Breast epithelium (tissue), 4 donors: ENCODE results near the gene SLC39A11. TPM values are rescaled to one million over a fixed set of nuclear protein-coding genes. Genes with fewer than 3 reads are reported as not detected.

Source experiments
- DNase-seq, 2 donors: peaks; one replicate each; pipeline ENCODE4 v3.0.0-alpha.2; 2019; ENCODE audit warnings: low spot score in 2 of 2
- H3K27ac ChIP-seq, 2 donors: fragments of 200-600 bp; sonication (generic) in 1 of 2; one replicate each; pipeline ENCODE4 v1.5.1; 2016 to 2019; ENCODE audit warnings: mild to moderate bottlenecking in 1 of 2
- H3K27me3 ChIP-seq, 2 donors: fragments of 200-600 bp; sonication (generic) in 1 of 2; one replicate each; pipeline versions ENCODE4 v1.5.1 to v1.6.0; 2017 to 2019; ENCODE audit warnings: control low read depth in 1 of 2, mild to moderate bottlenecking in 1 of 2
- H3K36me3 ChIP-seq: fragments of 200-600 bp; one replicate; pipeline ENCODE4 v1.5.1; 2019
- H3K4me1 ChIP-seq, 2 donors: fragments of 200-600 bp; sonication (generic); one replicate each; pipeline ENCODE4 v1.5.1; 2016 to 2019; ENCODE audit warnings: control low read depth in 1 of 2
- H3K4me3 ChIP-seq, 3 donors: fragments of 200-600 bp; sonication (generic); 1 replicate in 2 of 3; 2 replicates in 1 of 3; pipeline ENCODE4 v1.5.1; 2016 to 2019; ENCODE audit warnings: mild to moderate bottlenecking in 3 of 3, moderate library complexity in 2 of 3
- H3K9me3 ChIP-seq, 2 donors: fragments of 200-600 bp; sonication (generic) in 1 of 2; one replicate each; pipeline ENCODE4 v1.5.1; 2016 to 2019; ENCODE audit warnings: control low read depth in 1 of 2
- POLR2A ChIP-seq: fragments of 450-650 bp; IDR thresholded peaks from one replicate; pipeline ENCODE4 v1.6.1; 2016; ENCODE audit warnings: antibody characterized with exemption, mild to moderate bottlenecking, moderate library complexity
- POLR2AphosphoS5 ChIP-seq, 3 donors: sonication (generic); formaldehyde crosslinking; IDR thresholded peaks; one replicate each; pipeline ENCODE4 v1.6.1; 2017; ENCODE audit warnings: antibody characterized with exemption in 3 of 3
- intact Hi-C: fragments of 100-400 bp; cut with DNase I; formaldehyde crosslinking; loops from one replicate; pipeline ENCODE4 v1.15.1; 2023; ENCODE audit warnings: low total_unique reads
- total RNA-seq, 3 donors: library from RNA; depleted of rRNA; stranded (reverse); fragments of >200 nt; gene quantifications; one replicate each; pipeline ENCODE4 v1.1.0, GENCODE V29; 2016
- TF ChIP-seq, protein P1 (sequence below), 3 donors: fragments of 450-650 bp; IDR thresholded peaks; one replicate each; pipeline ENCODE4 v1.5.1; 2016 to 2017; ENCODE audit warnings: antibody characterized with exemption in 3 of 3, mild to moderate bottlenecking in 3 of 3, moderate library complexity in 3 of 3

The SLC39A11 gene
- total RNA-seq, 3 donors from 2014 or later: 31.8 to 54.6 (median 47.0) TPM

DNA sequence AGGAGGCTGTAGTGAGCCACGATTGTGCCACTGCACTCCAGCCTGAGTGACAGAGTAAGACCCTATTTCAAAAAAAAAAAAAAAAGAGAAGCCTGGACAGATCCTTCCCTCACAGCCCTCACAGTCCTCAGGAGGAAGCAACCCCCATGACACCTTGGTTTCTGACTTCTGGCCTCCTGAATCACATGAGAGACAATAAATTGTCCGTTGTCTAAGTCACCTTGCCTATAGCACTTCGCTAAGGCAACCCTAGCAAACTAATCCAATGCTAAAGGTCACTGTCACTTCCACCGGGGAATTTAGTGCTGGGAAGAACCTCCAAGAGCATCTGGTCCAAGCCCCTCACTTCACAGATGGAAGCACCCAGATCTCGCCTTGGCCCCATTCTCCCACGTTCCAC, 18.9 kb upstream of the SLC39A11 start:
- Histone ChIP-seq H3K9me3 (no peaks in the 10 kb centered on the region), H3K4me1 (no peaks in the 10 kb centered on the region), H3K27me3 (no peaks in the 10 kb centered on the region), H3K4me3 (no peak overlapping the region), H3K36me3 (no peaks in the 10 kb centered on the region), H3K27ac (no peak overlapping the region)
- intact Hi-C loops: no loop called here
- TF ChIP-seq, protein P1, sequence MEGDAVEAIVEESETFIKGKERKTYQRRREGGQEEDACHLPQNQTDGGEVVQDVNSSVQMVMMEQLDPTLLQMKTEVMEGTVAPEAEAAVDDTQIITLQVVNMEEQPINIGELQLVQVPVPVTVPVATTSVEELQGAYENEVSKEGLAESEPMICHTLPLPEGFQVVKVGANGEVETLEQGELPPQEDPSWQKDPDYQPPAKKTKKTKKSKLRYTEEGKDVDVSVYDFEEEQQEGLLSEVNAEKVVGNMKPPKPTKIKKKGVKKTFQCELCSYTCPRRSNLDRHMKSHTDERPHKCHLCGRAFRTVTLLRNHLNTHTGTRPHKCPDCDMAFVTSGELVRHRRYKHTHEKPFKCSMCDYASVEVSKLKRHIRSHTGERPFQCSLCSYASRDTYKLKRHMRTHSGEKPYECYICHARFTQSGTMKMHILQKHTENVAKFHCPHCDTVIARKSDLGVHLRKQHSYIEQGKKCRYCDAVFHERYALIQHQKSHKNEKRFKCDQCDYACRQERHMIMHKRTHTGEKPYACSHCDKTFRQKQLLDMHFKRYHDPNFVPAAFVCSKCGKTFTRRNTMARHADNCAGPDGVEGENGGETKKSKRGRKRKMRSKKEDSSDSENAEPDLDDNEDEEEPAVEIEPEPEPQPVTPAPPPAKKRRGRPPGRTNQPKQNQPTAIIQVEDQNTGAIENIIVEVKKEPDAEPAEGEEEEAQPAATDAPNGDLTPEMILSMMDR (IDR thresholded peaks at IDR 0.05): no peak
- no peak for TF ChIP-seq POLR2A
- DNase-seq: no peak

GRCh38 chr17:73107191-73107590, 14.7 kb upstream of the SLC39A11 start:
- Histone ChIP-seq H3K27ac (no peak overlapping the region), H3K9me3 (peaks cover 0 to 5% of the 10 kb centered on the region in 2 donors), H3K36me3 (no peaks in the 10 kb centered on the region), H3K4me3 (no peak overlapping the region), H3K27me3 (no peaks in the 10 kb centered on the region), H3K4me1 (no peaks in the 10 kb centered on the region)
- no peak for DNase-seq
- TF ChIP-seq POLR2AphosphoS5 (IDR thresholded peaks at IDR 0.05) (no peak), POLR2A (no peak)
- TF ChIP-seq, protein P1 (IDR thresholded peaks at IDR 0.05): no peak
- intact Hi-C loops: no loop called here

- Histone ChIP-seq H3K9me3 (peaks cover 0 to 5% of the 10 kb centered on the region in 2 donors), H3K27me3 (no peaks in the 10 kb centered on the region), H3K27ac (no peak overlapping the region), H3K36me3 (no peaks in the 10 kb centered on the region), H3K4me3 (no peak overlapping the region), H3K4me1 (no peaks in the 10 kb centered on the region)
- no peak for DNase-seq
- TF ChIP-seq, protein P1 (IDR thresholded peaks at IDR 0.05): no peak
- no peak for TF ChIP-seq POLR2A
- TF ChIP-seq POLR2AphosphoS5 (IDR thresholded peaks at IDR 0.05): no peak
- intact Hi-C loops: no loop called here
Observed at GRCh38 chr17:73105431-73105830, 12.9 kb upstream of the SLC39A11 start.

GRCh38 chr17:73104450-73104849, 12.0 kb upstream of the SLC39A11 start:
- intact Hi-C loops: no loop called here
- Histone ChIP-seq H3K4me3 (no peak overlapping the region), H3K27ac (no peak overlapping the region), H3K27me3 (no peaks in the 10 kb centered on the region), H3K4me1 (no peaks in the 10 kb centered on the region), H3K36me3 (no peaks in the 10 kb centered on the region), H3K9me3 (peaks cover 0 to 5% of the 10 kb centered on the region in 2 donors)
- DNase-seq: no peak
- TF ChIP-seq POLR2AphosphoS5 (IDR thresholded peaks at IDR 0.05) (no peak), POLR2A (no peak)
- TF ChIP-seq, protein P1 (IDR thresholded peaks at IDR 0.05): no peak

- H3K36me3 ChIP-seq: no peaks in the 10 kb centered on the region
- no peak for DNase-seq
- peaks cover 0 to 5% of the 10 kb centered on the region in 2 donors for H3K9me3 ChIP-seq
- intact Hi-C loops: no loop called here
- no peak for TF ChIP-seq POLR2A
- TF ChIP-seq, protein P1 (IDR thresholded peaks at IDR 0.05): no peak
- TF ChIP-seq POLR2AphosphoS5 (IDR thresholded peaks at IDR 0.05): no peak
- no peaks in the 10 kb centered on the region for H3K4me1 ChIP-seq
- no peak overlapping the region for H3K27ac ChIP-seq
- H3K4me3 ChIP-seq: no peak overlapping the region
- H3K27me3 ChIP-seq: no peaks in the 10 kb centered on the region
Observed at GRCh38 chr17:73103641-73104335, 11.3 kb upstream of the SLC39A11 start.
